SH-SY5Y (cell line): Measurements from ENCODE around the gene EIF4G2.

Source experiments
- GATA2 ChIP-seq: IDR thresholded peaks from 2 replicates; pipeline ENCODE4 v1.6.1; 2011; ENCODE audit warnings: mild to moderate bottlenecking, low read depth, low read length
- GATA3 ChIP-seq: IDR thresholded peaks from 2 replicates; pipeline ENCODE4 v1.6.1; 2011; ENCODE audit warnings: low read depth, mild to moderate bottlenecking, low read length, moderate library complexity

- TF ChIP-seq GATA2 (peak; percentile 71), GATA3 (no peak)
Observed at GRCh38 chr11:10838881-10839280, 30.2 kb upstream of the EIF4G2 start.
